Measurements from ENCODE around the gene NAALADL2.

The NAALADL2 gene

GRCh38 chr3:175342196-175342595 is 483.1 kb downstream of the NAALADL2 start:
- TF ChIP-seq, protein P1, sequence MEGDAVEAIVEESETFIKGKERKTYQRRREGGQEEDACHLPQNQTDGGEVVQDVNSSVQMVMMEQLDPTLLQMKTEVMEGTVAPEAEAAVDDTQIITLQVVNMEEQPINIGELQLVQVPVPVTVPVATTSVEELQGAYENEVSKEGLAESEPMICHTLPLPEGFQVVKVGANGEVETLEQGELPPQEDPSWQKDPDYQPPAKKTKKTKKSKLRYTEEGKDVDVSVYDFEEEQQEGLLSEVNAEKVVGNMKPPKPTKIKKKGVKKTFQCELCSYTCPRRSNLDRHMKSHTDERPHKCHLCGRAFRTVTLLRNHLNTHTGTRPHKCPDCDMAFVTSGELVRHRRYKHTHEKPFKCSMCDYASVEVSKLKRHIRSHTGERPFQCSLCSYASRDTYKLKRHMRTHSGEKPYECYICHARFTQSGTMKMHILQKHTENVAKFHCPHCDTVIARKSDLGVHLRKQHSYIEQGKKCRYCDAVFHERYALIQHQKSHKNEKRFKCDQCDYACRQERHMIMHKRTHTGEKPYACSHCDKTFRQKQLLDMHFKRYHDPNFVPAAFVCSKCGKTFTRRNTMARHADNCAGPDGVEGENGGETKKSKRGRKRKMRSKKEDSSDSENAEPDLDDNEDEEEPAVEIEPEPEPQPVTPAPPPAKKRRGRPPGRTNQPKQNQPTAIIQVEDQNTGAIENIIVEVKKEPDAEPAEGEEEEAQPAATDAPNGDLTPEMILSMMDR (IDR thresholded peaks at IDR 0.05) = no peak

- TF ChIP-seq, protein P1 (IDR thresholded peaks at IDR 0.05) = no peak
These were observed 484.8 kb downstream of the NAALADL2 start for GRCh38 chr3:175343946-175344345.

DNA sequence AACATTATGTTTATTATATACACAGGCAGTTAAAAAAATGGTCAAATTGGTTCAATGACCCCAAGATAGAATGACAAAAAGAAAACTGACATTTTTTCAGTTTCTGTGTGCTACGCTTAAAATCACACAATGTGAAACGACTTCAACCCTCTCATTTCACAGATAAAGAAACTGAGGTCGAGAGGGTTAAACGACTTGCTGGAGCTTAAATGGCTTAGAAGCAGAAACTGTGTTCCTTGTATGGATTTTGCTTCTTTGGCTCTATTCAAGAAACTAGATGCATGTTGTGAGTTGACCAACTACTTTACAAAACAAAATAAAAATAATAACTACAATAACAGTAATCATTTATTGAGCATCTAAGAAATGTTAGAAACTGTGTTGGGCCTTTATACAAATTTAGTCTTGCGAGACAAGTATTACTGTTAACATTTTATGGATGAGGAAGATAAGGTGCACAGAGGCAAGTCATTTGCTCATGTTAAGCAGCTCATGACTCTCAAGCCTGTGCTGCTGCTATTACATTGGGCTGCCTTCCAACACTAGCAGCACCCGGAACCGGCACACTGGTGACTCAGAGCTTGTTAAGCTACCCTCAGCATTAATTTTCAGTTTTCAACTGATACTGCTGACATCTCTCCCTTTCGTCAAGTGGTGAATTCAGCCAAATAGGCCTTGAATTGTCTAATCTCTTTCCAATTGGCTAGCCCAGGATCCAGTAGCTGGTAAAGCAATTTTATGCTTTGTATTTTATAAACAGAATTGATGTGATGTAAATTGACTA is 487.6 kb downstream of the NAALADL2 start:
- TF ChIP-seq, protein P1 (IDR thresholded peaks at IDR 0.05) = no peak

GRCh38 chr3:175349168-175349567 is 490.0 kb downstream of the NAALADL2 start:
- TF ChIP-seq, protein P1 (IDR thresholded peaks at IDR 0.05) = no peak

DNA sequence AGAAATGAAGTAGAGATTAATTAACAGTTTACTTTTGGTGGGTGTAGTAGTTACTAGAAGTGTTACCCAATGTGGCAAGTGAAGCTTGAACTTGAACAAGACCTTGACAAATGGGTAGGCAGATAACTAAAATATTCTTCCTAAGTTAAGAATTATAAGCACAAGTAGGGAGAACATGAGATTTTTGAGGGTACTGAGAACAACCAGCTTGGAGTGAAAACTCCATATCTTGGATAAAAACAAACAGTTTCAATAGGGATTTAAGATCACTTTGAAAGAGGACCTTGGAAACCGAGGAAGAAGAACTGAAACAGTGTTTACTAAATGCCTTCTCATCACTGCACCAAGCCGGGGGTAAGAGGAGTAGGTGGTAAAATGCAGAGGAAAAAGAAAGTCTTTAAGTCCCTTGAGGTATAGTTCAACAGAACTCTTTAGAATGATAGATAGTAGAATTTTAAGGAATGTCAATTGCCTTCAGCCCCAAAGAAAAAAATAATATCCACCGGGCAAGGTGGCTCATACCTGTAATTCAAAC is 496.7 kb downstream of the NAALADL2 start:
- TF ChIP-seq, protein P1 (IDR thresholded peaks at IDR 0.05) = no peak

- TF ChIP-seq, protein P1 (IDR thresholded peaks at IDR 0.05) = no peak
These were observed 497.8 kb downstream of the NAALADL2 start for GRCh38 chr3:175356899-175357324.

GRCh38 chr3:175357758-175358157 is 498.6 kb downstream of the NAALADL2 start:
- TF ChIP-seq, protein P1 (IDR thresholded peaks at IDR 0.05) = no peak
